Pulmonary artery endothelial cell (primary cell): ENCODE results near the gene RPS8. TPM values are rescaled to one million over a fixed set of nuclear protein-coding genes. Genes with fewer than 3 reads are reported as not detected.
"Not testable (repeated sequence)": the region's sequence is repeated elsewhere in the genome, so short reads cannot be mapped to it uniquely, and the experiment has no call there.

ENCODE experiments used
- DNase-seq: peaks from one replicate; pipeline ENCODE4 v3.0.0-alpha.2; 2011; ENCODE audit warnings: low read depth, low spot score
- total RNA-seq: library from RNA; depleted of rRNA; stranded (reverse); fragments of >200 nt; gene quantifications from 2 replicates; pipeline ENCODE4 v1.2.3, GENCODE V29; 2014

Gene RPS8
- total RNA-seq = 1,428 and 1,806 TPM in 2 replicates

GRCh38 chr1:44775078-44775929 is at the start of gene RPS8:
Gene RPS8 (plus strand): TSS chr1:44775540. CDS start chr1:44775597, 57 bp downstream.
- peak; percentile 78 for DNase-seq

DNA sequence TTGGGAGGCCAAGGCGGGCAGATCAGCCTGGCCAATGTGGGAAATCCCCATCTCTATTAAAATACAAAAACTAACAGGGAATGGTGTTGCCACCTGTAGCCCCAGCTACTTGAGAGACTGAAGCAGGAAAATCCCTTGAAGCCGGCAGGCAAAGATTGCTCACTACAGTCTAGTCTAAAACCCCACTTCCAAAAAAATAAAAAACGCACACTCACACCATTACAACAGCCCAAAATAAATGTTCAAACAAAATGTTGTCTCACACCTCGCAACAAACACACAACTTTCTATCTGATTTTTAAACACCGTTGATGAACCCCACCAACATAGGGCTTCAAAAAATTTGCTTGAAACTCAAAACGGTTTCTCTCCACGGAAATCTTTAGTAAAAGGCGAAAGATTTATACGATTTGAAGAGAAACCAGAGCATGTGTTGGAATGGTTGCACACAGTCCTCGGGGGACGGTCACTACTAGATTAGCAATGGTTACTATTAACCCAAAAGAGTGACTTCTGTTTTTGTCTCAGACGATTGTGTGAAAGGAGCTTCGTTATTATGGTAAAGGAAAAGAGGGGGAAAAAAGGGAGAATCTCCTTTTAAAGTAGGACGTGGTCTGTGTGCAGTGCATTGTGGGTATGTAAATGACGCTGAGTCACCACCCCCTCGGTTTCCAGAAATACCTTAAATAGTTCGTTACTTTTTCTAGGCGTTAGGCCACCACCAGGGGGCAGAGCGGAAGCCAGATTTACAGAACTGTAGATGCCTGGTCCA is 44.4 kb upstream of the RPS8 start, which contains the start of gene RNU5D-1:
RNU5D-1 (minus strand) TSS at position 430 of the 772 bp plus-strand sequence.
- DNase-seq = peak; percentile 86

DNA sequence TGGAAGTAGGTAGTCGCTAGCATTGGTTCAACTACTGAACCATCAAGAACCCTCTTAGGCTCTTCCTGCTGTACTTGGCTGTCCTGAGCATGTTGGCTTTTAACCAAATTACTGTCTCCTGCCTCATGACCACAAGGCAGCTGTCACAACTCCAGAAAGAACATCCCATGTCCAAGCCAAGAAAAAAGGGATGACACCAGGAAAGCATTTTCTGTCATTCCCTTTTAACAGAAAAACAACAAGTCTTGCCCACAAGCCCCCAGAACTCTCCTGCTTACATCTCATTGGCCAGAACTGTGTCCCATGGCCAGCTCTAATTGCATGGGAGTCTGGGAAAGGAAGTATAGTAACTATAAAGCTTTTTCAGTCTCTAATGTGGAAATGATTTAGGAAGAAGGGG is 42.0 kb upstream of the RPS8 start:
- no peak for DNase-seq

- no peak for DNase-seq
Observed at GRCh38 chr1:44733784-44734183, 41.6 kb upstream of the RPS8 start.

GRCh38 chr1:44735992-44736391 is 39.3 kb upstream of the RPS8 start:
- no peak for DNase-seq

DNA sequence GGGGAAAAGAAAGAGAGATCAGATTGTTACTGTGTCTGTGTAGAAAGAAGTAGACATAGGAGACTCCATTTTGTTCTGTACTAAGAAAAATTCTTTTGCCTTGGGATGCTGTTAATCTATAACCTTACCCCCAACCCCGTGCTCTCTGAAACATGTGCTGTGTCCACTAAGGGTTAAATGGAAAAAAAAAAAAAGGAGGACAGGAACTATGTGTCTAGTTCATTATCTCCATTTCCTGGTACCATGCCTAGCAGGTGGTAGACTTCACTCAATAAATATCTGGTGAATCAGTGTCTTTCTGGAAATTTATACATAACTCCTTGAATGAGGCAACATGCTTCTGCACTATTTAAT is 36.4 kb upstream of the RPS8 start:
- not testable (repeated sequence) for DNase-seq

- DNase-seq = peak; percentile 91
Observed at GRCh38 chr1:44739307-44740178, 35.8 kb upstream of the RPS8 start, which contains the start of gene KIF2C. Gene KIF2C (plus strand): TSS chr1:44739837. CDS start chr1:44739933, 96 bp downstream.

- no peak for DNase-seq
Observed at GRCh38 chr1:44740179-44740617, 35.1 kb upstream of the RPS8 start.

DNA sequence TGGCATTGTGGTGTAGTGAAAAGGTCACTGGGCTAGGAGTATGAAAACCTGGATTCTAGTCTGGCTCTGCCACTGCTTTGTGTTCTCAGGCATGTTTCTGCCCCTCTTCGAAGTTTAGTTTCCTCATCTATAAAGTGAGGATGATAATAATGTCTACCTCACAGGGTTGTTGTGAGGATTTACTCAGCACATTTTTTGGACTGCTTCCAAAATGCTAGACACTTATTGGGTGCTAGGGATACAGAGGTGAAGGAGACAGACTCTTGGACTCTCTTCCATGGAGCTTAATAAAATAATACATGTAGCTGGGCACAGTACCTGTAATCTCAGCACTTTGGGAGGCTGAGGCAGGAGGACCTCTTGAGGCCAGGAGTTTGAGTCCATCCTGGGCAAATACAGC is 32.1 kb upstream of the RPS8 start:
- no peak for DNase-seq

DNA sequence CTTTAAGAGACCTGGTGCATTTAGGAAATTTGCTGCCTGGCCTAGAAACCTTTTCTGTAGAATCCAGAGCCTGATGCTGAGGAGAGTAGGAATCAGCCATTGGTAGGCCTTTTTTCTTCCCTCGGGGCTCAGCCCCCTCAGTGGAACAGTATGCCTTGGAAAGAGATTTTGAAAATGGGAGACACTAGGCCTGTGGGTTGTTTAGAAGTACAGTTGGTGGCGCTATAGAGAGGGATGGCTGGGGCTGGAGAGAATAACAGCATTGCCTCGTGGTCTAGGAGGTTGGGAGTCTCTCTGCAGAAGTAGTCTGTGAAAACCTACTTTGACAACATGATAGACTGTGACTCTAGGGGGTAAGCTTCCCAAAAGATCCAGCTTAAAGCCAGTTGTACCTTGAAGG is 27.5 kb upstream of the RPS8 start:
- no peak for DNase-seq

- DNase-seq = no peak
Observed at GRCh38 chr1:44757420-44757819, 17.9 kb upstream of the RPS8 start.

GRCh38 chr1:44759077-44759476 is 16.3 kb upstream of the RPS8 start:
- no peak for DNase-seq

DNA sequence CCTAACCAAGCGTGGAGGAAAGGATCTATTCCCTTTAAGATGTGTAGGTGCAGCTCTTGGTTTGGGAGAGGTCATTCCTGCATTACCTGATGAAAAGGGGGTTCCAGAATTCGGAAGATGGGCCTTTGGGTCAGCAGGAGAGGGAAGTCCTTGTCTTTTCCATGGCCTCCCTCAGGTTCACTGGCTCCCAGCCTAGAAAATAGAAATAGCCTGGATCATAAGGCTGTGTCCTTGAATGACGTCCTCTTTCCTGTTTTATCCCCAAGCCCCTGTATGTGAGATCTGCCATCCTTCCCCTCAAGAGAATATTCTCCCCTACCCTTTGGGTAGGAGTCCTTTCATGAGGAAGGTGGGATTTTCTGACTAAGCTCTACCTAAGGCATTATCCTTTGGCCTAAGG is 14.5 kb upstream of the RPS8 start:
- no peak for DNase-seq

DNA sequence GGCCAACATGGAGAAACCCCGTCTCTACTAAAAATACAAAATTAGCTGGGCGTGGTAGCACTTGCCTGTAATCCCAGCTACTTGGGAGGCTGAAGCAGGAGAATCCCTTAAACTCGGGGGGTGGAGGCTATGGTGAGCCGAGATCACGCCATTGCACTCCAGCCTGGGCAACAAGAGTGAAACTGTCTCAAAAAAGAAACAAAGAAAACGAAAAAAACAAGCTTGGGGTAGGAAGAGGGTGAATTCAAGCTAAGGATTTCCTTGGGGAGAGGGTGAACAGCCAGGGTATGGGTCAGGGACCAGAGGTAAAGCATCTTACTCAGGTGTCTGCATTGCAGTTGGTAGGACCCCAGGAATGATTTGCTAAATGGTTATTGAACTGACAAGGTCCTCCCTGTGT is 8.9 kb upstream of the RPS8 start:
- DNase-seq = not testable (repeated sequence)

DNA sequence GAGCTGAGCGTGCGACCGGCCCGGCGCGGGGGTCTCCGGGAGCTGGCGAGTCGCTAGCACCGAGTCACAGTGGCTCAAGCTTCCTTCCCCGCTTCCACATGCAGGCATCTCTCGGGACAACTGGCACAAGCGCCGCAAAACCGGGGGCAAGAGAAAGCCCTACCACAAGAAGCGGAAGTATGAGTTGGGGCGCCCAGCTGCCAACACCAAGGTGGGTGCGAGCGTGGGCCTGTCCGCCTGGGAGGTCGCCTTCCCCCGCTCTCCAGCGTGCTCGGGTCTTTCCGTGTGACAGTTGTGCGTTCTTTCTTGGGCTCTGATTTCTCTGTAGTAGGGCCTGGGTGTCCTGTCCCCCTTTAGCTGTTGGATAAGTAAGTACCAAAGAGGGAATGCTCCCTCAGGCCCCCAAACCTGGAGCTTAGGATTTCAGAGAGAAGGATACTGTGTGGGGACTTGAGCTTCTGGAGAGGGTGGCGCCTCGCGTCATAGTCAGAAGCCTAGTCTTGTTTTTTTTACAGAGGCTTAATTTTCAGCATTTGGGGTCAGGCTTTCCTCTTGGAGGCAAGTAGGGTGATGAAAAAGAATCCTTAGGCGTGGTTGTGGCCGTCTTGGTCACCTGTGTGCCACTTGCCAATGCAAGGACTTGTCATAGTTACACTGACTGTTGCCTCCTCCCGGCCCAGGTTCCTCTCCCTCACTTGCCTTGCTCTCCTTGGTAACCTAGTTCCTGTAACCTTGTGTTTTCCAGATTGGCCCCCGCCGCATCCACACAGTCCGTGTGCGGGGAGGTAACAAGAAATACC is 790 bp downstream of the RPS8 start:
- no peak for DNase-seq

- DNase-seq = no peak
Observed at GRCh38 chr1:44776730-44777068, 1.4 kb downstream of the RPS8 start.

DNA sequence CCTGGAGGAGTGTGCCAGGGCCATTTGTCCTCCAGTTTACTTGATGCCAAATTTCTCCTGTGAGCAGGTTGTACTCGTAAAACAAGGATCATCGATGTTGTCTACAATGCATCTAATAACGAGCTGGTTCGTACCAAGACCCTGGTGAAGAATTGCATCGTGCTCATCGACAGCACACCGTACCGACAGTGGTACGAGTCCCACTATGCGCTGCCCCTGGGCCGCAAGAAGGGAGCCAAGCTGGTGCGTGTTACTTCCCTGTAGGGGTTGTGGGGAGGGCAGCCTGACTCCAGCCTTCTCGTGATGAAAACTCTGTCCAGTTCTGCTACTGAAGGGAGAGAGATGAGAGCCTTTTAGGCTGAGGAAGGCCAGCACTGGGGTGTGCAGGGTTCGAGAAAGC is 2.2 kb downstream of the RPS8 start:
- no peak for DNase-seq

- DNase-seq = no peak
Observed at GRCh38 chr1:44777969-44778635, 2.8 kb downstream of the RPS8 start.

GRCh38 chr1:44778705-44779576 is 3.6 kb downstream of the RPS8 start:
- no peak for DNase-seq
